NCI-H526 (cell line): Measurements from ENCODE around the gene APOL6.
"Not testable (repeated sequence)": the region's sequence is repeated elsewhere in the genome, so short reads cannot be mapped to it uniquely, and the experiment has no call there.

Experiments used
- DNase-seq, 2 experiments: peaks; one replicate each; lab custom pipeline; 2025; lab: John Stamatoyannopoulos, UW

APOL6 gene

DNA sequence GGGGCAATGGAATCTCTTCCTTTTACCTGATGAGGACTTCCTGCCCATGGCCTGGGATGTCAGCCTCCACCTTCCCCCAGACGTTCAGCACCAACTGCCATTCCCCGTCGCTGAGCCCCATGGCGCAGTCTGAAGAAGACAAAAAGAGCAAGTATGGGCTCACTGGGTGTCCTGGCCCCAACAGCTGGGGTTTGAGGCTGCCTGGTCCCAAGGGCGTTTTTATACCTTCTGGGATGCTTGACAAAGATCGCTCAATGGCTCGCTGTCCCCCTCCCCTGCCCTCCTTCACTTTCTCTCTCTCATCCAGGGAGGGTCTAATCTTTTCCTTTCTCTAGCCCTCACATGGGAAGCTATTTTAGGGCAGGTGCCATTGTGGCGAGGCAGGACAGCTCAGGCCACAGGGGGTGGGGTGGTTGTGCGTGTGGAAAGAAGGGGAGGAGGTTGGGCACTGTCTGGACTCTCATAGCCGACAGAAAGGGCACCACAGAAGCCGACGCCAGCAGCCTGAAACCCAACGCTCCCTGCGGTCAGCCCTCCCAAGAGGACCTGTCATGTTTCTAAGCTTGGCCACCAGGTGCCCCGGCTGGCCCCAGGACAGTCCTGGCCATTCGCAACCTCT lies 31.0 kb upstream of the APOL6 start, which contains the start of gene MB:
MB (minus strand) TSS at position 193 of the 619 bp plus-strand sequence; CDS start at position 121, 72 bp downstream.
- no peak for DNase-seq

DNA sequence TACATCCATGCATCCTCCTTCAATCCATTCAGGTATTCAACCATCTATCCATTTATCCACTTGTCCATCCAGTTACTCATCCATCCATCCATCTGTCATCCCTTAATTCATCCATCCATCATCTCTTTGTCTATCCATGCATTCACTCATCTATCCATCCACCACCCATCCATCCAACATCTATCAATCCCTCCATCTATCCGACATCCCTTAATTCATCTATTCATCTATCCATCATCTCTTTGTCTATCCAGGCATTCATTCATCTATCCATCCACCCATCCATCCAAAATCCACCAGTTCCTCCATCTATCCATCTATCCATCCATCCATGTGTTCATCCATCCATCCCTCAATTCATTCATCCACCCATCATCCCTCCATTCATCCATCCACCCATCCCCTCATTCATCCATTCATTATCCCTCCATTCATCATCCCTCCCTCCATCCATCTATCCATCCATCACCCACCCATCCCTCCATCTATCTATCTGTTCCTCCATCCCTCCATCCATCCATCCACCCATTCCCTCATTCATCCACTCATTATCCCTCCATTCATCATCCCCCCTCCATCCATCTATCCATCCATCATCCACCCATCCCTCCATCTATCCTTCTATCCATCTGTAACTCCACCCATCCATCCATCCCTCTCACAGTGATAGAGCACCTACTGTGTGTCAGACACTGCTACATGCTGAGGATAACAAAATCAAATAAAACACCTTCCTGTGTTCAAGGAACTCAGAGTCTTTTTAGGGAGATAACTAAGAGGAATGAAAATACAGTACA lies 29.6 kb upstream of the APOL6 start:
- no peak for DNase-seq

DNA sequence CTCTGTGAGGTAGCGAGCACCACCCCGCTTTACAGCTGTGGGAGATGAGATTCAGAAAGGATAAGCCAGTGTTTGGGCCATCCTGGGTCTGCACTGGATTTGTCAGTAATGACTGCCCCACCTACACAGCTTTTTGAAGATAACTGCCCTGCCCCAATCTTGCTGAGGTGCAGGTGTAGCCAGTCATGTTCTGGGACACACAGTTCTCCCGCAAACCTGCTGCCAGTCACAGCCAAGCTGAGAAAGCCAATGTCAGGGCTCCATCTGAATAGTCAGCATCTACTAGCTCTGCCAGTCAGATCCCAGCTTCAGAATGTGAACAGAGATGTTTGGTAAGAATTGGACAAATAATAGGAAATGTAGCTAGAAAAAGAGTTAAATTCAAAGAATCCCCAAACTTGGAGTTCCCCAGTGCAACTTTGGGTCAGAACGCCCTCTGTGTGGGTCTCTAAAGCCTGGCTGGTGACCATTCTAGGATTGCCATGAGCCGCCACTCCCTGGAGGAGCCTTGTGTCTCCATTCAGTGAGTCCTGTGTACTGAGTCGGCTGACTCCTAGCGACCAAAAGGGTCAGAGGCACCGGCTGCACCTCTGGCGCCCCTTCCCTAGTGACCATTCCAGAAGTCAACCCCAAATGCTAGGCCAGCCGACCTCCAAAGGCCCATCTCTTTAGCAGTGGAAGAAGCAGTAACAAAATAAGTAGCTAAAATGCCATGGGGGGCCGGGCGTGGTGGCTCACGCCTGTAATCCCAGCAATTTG lies 28.7 kb upstream of the APOL6 start:
- no peak for DNase-seq

DNA sequence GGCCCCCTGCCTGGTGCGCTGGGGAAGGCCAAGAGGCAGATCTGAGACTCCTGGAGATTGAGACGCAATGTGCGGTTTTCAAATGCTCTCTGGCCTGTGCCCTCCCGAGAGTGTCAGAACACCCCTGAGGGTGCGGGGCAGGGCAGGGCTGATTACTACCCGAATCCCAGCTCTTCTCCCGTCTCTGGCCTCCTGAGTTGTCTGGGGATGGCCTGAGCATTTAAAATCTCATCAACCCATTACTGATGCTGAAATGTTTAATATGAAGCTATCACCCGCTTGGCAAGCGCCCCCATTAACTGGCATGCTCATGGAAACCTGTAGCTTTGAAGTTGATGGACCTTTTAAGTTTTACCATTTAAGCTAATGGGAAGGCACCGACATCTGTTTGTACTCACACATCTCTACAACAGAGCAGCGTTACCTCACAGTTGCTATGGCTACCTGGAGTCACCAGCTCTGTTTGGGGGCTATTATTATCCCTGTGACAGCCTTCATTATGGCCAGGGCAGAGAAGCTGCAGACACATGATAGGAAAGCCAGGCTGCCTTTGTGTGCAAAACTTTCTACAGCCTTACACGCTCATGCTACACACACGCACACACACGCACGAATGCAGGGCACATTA lies 27.5 kb upstream of the APOL6 start:
- DNase-seq = no peak

DNA sequence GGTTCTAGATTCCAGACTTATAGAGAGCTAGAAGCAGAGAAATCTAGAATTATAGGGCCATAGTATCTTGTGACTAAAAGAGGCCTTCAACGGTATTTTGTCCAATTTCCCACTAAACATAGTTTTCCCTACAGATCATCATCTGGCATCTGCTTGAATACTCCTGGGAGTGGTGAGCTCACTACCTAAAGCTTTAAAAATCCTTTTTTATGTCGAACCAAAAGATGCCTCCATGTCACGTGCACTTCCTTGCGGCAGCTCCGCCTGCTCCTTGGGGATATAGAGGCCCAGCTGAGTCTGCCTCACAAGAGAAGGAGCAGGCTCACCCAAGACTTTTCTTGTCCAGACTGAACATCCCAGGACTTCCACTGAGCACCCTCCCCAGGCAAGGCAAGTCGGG lies 26.8 kb upstream of the APOL6 start:
- no peak for DNase-seq

DNA sequence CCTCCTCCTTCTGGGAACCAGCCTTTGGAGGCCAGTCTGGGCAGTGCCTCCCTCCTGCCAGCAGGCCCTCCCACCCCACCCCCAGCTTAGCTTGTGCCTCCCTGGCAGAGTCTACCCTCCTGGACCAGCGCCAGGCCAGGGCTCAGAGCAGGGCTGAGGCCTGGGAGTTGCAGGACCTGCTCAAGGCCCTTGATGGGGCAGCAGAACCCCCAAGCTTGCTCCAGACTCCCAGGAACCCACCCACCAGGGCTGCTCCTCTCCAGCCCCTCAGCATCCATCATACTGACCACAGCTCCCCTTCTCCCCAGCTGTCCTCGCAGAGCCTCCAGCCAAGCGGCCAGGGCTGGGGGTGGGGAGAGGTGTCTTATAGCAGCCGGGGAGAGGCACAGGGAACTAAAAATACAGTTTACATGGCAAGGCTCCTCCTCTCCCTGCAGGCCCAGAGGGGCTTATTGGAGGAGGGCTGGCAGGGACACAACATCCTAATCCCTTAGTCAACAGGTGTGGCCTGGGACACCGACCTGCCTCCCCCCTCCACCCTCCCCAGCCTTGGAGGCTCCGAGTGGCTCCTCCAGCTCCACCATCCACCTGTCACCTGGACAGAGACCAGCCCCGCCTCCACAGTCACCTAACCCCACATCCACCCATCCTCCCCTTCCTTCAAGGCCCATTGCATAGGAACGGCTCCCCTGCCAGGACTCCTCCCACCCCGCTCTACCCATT lies 25.9 kb upstream of the APOL6 start:
- DNase-seq = peak in 1 of 2 experiments; percentile 44

DNA sequence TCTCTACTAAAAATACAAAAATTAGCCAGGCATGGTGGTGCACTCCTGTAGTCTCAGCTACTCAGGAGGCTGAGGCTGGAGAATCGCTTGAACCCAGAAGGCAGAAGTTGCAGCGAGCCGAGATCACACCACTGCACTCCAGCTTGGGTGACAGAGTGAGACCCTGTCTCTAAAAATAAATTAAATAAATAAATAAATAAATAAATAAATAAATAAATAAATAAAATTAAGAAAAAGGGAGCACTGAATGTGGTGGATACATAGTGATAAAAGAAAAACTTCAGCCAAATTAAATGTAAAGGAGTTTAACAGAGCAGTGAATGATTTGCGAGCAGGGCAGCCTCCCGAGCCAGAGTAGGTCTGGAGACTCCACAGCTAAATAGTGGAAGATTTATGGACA lies 24.4 kb upstream of the APOL6 start:
- DNase-seq = not testable (repeated sequence)

DNA sequence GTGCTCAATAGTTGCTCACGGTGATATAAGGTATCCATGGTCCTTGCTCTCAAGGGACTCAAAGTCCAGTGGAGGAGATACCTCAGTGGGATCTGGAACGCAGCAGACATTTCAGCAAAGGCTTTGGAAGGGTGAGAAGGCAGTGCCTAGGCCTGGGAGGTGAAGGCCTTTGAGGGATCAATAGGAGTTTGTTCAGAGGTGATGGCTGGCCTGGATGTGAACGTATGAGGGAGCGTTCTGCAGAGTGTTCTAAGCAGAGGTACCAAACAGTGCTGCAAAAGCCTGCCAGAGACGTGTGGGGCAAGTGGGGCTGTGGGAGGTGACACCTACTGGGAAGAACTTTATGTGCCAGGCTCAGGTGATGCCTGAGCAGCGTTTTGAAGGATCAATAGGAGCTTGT lies 23.7 kb upstream of the APOL6 start:
- no peak for DNase-seq

DNA sequence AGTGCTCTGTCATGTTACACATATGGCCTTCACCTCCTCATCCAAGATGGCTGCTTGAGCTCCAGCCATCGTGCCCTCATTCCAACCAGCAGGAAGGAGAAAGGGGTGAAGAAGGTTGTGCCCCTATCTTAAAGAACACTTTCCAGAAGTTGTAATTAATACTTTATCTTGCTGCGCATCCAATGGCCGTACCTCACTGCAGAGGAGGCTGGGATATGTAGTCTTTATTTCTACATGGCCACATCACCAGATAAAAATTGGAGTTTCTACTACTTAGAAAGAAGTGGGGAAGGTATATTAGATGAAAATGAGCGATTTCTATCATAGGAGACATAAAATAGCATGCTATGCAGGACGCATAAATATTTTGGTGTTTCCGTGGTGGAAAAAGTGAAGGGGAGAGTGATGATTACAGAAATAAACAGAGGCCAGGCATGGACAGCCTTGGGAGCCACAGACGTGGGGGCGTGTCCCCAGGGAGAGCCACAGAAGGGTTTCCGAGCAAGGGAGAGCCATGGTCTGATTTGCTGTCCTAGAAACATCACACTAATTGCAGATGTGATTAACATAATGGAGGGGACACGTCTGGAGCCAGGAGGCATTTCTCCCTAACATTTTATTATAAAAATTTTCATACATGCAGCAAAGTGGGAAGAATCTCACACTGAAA lies 22.3 kb upstream of the APOL6 start:
- DNase-seq = no peak

DNA sequence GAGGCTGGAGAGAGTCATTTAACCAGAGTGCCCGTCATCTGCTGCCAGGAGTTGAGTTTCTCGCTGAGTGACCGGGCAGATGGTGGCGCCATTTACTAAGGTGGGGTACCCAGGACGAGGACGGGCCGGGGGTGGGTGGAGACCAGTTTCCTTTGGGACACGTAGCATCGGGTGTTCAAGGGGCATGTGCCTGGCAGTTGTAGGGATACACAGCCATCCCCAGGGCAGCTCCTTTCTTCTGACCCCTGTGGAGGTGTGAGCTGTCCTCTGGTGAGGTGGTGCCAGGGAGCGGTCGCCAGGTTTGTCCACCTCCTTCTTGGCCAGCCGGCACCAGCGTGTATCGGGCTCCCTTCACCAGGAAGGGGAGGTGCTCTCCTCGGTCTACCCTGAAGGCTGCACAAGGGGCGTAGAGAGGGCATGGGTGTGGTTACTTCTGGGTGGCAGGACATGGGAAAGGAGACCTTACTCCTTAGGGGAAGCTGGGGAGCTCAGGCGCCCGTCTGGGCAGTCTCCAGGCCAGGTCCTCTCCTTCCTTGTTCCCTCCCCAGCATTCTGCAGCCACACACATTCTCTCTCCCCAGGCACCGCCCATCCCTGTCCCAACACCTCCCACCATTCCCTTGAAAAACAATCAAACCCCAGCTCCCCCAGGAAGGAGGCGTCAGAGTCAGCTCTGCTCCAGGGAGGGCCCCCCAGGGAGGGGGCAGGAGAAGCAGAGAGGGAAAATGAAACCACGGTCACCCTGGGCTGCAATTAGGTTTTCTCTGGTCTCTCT lies 20.8 kb upstream of the APOL6 start:
- DNase-seq = peak; percentile 37 to 80

DNA sequence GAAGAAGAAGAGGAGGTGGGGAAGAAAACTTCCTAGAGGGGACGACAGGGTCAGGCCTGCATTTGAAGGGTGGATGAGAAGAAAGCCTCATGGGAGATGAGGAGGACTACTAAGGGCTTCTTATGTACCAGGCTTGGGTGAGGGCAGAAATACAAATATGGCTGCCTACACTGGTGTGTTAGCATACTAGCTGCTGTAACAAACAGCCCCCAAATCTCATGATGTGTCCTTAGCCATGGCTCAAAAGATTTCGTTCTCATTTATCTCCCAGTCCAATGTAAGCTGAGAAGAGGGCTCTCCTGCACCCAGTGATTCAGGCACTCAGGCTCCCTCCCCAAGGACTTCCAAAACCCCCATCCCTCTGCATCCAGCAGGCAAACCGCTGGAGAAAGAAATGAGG lies 19.5 kb upstream of the APOL6 start:
- no peak for DNase-seq

DNA sequence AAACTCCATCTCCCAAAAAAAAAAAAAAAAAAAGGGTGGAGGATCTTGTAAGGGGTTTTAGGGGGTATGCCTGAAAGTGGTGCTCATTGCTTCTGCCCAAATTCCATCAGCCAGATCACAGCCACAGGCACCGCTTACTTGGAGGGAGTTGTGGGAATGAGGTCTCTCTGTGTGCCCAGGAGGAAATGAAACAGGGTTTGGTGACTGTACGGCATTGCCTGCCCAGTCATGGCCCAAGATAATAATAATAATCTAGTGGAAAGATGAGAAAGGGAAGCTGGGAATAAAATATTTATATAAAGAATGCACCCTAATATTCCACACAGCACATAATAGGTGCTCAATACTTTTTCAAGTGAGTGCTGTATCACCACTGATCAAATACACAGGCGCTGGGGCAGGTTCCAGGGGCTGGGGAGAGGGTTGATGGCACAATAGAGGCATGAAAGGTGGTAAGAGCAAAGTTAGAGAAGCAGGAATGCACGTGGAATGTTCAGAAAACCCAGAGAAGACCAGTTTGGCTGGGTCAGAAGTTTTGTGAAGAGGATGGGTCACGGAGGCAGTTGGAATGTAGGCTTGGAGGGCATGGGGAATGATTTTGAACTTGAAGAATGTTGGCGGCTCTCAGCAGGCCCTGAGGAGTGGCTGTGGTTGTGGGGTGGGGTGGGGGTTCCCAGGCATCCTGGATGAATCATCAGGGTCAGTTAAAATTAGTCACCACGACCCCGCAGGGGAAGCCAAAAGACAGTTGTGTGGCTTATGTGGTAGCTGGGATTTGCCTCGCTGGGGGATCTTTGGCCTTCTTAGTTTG lies 18.6 kb upstream of the APOL6 start:
- DNase-seq = no peak

DNA sequence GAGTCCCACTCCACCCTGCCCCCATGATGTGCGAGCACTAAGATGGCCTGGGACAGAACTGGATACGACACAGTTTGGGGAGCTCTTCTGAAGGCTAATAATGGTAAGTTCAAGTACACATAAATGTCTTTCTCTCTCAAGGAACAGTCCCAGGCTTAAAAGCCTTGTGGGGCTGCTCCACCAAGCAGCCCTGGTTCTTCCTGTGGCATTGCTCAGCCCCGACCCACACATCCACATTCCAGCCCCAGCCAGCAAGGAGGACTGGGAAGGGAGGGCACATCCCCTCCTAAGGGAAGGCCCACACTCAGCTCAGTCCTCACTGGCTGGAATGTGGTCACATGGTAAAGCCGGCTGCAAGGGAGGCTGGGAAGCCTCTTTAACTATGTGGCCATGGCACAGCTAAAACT lies 17.9 kb upstream of the APOL6 start:
- DNase-seq = no peak

DNA sequence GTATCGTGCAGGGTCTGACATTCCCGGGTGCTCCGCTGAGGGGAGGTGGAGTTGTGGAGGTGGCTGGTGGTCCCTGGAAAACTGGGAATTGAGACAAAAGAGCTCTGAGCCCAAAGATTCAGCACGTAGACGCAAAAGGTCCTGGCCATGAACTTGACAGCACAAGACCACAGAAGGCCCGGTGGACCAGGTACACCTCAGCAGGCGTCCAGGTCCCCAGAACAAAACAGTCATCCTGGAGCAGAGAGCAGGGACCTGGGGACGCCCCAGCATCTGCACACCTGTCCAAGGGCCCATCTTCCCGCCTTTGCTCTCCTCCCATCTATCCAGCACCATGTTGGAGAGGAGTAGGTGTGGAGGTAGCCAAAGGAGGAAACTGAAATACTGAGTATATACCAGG lies 17.4 kb upstream of the APOL6 start:
- no peak for DNase-seq

DNA sequence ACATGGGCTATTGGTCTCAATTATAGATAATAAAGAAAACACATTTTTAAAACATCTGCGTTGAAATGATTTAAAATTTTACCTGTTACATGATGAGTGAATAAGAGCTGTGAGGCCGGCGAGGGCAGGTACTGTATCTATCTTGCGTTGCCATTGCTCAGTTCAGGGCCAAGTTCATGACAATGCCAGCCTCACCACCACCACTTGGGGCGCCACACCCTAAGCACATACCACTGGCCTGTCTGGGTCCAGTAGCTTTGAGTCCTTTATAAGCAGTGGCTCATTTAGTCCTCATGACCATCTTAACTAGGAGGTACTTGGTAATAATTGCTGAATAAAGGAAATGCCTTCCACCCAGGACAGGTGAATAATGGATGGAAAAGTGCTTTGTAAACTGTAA lies 16.6 kb upstream of the APOL6 start:
- peak; percentile 27 to 57 for DNase-seq

DNA sequence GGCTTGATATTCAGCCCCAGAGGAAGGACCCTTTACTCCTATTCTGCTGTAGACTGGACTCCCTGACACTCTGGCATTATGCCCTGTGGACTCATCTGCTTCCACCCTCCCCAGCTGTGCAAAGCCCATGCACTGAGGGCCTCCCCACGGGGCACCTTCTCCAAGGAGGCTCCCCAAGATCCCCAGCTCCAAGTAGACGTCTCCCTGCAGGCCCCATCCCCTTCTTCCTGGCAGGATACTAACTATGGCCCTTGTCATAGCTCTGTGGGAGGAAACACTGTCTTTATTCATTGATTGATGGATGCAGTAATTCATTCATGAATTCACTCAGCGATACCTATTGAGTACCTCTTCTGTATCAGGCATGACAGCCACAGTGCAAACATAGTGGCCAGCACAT lies 15.3 kb upstream of the APOL6 start:
- DNase-seq = no peak

DNA sequence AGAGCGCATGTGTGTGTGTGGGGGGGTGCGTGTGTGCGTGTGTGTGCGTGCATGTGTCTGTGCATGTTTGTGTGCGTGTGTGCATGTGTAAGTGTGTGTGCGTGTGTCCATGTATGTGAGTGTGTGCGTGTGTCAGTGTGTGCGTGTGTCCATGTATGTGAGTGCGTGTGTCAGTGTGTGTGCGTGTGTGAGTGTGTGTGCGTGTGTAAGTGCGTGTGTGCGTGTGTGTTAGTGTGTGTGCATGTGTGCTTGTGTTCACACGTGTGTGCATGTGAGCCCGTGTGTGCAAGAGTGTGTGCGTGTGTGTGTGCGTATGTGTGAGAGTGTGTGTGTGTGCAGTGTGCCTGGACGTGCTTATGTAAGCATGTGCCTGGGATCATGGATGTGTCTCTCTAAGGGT lies 14.7 kb upstream of the APOL6 start:
- no peak for DNase-seq

DNA sequence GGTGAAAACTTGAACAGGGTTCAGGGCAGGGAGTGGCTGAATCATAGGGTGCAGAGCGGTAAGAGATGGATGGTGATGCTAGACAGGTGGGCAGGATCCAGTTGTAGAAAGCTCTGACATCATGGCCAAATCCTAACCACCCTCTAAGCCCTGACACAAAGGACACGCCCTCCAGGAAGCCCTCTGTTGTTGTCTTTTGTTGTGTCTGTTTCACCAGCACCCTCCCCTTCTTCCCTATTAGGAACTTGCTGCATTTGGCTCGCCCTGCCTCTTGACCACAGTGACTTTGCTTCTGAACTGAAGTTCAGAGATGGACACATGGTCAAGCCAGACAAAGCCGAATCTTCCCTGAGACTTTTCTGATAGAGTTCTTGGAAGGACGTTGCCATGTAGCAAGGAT lies 14.2 kb upstream of the APOL6 start:
- no peak for DNase-seq

DNA sequence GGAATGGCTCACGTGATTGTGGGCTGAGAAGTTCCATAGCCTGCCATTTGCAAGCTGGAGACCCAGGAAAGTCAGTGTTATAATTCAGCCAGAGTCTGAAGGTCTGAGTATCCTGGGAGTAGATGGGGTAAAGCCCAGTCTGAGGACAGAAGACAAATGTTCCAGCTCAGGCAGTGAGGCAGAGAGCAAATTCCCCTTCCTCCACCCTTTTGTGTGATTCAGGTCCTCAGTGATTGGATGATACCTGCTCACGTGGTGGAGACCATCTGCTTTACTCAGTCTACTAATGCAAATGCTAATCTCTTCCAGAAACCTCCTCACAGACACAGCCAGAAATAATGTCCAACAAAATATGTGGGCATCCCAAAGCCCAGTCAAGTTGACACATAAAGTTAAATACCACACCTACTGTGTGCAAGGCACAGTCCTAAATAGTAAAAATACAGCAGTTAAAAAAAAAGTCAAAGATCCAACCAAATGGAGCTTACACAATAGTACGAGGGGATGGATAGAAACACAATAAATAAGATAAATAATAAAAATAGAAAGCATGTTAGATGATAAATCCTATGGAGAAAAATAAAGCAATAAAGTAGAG lies 13.2 kb upstream of the APOL6 start:
- peak in 1 of 2 experiments; percentile 6 for DNase-seq
